GM15510 (cell line): Measurements from ENCODE around the gene VWA8.

Experiments used
- POLR2A ChIP-seq: IDR thresholded peaks from 3 replicates; pipeline ENCODE4 v1.6.1; 2011; ENCODE audit warnings: borderline replicate concordance; ENCODE audit not compliant: insufficient read length; ENCODE audit errors: extremely low read depth

Gene VWA8

GRCh38 chr13:41976476-41976875 is 15.6 kb upstream of the VWA8 start:
- no peak for TF ChIP-seq POLR2A

- TF ChIP-seq POLR2A = no peak
These were observed 13.5 kb upstream of the VWA8 start for GRCh38 chr13:41974262-41974900.

- no peak for TF ChIP-seq POLR2A
These were observed 12.4 kb upstream of the VWA8 start for GRCh38 chr13:41973247-41973741.

GRCh38 chr13:41971848-41972247 is 10.9 kb upstream of the VWA8 start:
- TF ChIP-seq POLR2A = no peak

GRCh38 chr13:41970918-41971317 is 10.0 kb upstream of the VWA8 start:
- TF ChIP-seq POLR2A = no peak

- no peak for TF ChIP-seq POLR2A
These were observed 9.1 kb upstream of the VWA8 start for GRCh38 chr13:41970022-41970421.

- no peak for TF ChIP-seq POLR2A
These were observed 8.2 kb upstream of the VWA8 start for GRCh38 chr13:41969072-41969471.

- TF ChIP-seq POLR2A = no peak
These were observed 5.8 kb upstream of the VWA8 start for GRCh38 chr13:41966671-41967070.

GRCh38 chr13:41962994-41963393 is 2.1 kb upstream of the VWA8 start:
- TF ChIP-seq POLR2A = no peak

- no peak for TF ChIP-seq POLR2A
These were observed 504 bp upstream of the VWA8 start for GRCh38 chr13:41961466-41961760.

GRCh38 chr13:41960211-41960636 is 685 bp downstream of the VWA8 start:
- no peak for TF ChIP-seq POLR2A

GRCh38 chr13:41956272-41956671 is 4.6 kb downstream of the VWA8 start:
- TF ChIP-seq POLR2A = no peak

GRCh38 chr13:41955605-41956004 is 5.3 kb downstream of the VWA8 start:
- TF ChIP-seq POLR2A = no peak

- no peak for TF ChIP-seq POLR2A
These were observed 6.7 kb downstream of the VWA8 start for GRCh38 chr13:41954226-41954625.

GRCh38 chr13:41952749-41953148 is 8.2 kb downstream of the VWA8 start:
- no peak for TF ChIP-seq POLR2A

GRCh38 chr13:41945926-41946325 is 15.0 kb downstream of the VWA8 start:
- TF ChIP-seq POLR2A = no peak
